Stimulated activated CD4-positive, alpha-beta T cell treated with anti-CD3 and anti-CD28 coated beads, Interleukin-1b, Interleukin-23, amount 100 ng/mL, for 24 hours (primary cell): ENCODE results near the gene AGRN.
"Not testable (repeated sequence)": the region's sequence is repeated elsewhere in the genome, so short reads cannot be mapped to it uniquely, and the experiment has no call there.

Experiments
- DNase-seq, 4 experiments: peaks; one replicate each; pipeline ENCODE4 v3.0.0-alpha.2; 2020; ENCODE audit warnings: low read depth in 4 of 4, low spot score in 1 of 4

The AGRN gene

DNA sequence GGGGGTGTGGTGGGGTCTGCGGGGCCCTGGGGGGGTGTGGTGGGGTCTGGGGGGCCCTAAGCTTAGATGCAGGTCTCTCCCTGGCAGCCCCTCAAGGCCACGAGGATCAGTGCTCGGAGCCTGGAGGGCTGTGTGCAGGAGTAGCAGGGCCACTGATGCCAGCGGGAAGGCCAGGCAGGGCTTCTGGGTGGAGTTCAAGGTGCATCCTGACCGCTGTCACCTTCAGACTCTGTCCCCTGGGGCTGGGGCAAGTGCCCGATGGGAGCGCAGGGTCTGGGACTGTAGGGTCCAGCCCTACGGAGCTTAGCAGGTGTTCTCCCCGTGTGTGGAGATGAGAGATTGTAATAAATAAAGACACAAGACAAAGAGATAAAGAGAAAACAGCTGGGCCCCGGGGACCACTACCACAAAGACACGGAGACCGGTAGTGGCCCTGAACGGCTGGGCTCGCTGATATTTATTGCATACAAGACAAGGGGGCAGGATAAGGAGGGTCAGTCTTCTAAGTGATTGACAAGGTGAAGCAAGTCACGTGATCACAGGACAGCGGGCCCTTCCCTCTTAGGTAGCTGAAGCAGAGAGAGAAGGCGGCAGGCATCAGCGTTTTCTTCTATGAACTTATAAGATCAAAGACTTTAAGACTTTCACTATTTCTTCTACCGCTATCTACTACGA lies 45.5 kb downstream of the AGRN start:
- no peak for DNase-seq

- not testable (repeated sequence) for DNase-seq
These were observed 46.0 kb downstream of the AGRN start for GRCh38 chr1:1065940-1066304.

DNA sequence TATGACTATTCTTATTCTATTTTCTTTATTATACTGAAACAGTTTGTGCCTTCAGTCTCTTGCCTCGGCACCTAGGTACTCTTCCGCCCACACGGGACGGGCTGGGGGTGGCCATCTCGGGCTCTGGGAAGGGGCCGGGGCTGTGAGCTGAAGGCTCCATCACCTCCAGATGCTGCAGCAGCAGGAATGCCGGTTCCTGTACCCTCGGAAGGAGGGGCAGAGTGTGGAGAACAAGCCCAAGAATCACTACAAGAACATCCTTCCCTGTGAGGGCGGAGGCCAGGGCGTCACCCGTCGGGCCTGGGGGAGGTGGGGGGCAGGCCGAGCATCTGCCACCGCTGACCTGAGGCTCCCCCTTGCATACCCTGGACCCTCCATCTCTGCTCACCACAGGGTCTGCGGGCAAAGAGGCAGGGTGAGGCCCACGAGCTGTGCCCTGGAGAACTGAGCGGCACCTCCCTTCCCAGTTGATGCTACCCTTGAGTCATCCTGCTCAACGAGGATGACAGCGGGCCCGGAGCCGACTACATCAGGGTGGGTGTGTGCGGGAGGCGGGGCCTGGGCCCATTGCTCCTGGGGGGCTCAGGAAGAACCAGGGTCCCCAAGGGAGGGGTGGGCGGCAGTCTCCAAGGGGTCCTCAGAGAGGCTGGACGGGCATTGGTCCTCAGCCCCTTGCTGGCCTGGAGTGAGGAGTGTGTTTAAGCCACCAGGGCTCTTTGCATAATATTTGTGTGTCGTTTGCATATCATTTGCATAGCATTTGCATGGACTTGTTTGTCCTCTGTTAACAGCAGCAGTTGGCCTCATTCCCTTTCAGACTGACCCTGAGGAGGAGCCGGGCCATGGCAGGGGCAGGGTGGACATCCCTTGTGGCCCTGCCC lies 46.7 kb downstream of the AGRN start:
- DNase-seq: no peak

- DNase-seq: no peak
These were observed 47.5 kb downstream of the AGRN start for GRCh38 chr1:1067284-1067859.

DNA sequence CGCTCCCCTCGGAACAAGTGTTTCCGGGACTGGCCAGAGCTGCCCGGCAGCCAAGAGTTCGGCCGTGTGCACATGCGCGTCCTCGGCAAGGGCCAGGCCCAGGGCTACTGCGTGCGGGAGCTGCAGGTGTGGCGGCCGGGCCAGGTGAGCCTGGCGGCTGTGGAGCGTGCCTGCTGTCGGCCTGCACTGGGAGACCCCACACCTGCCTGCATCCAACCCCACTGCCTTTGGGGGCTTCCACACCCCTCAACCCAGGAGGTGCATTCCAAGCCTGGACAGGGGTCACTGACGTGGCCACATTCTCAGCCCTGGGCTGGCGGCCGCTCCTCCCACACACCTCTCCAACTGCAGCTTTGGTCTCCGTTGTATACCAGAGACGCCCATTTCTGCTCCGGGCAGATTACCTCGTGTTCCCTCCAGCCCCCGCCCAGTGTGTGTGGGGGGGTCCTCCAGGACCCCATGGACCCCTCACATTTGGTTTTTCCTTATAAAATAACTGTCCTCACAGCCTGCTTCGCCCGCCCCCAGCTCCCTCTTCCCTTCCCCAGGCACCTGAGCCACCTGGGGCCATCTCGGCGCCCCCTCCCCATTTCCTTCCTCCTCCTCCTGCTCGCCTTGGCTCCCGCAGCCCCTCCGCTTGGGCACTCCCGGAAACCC lies 48.1 kb downstream of the AGRN start:
- no peak for DNase-seq

DNA sequence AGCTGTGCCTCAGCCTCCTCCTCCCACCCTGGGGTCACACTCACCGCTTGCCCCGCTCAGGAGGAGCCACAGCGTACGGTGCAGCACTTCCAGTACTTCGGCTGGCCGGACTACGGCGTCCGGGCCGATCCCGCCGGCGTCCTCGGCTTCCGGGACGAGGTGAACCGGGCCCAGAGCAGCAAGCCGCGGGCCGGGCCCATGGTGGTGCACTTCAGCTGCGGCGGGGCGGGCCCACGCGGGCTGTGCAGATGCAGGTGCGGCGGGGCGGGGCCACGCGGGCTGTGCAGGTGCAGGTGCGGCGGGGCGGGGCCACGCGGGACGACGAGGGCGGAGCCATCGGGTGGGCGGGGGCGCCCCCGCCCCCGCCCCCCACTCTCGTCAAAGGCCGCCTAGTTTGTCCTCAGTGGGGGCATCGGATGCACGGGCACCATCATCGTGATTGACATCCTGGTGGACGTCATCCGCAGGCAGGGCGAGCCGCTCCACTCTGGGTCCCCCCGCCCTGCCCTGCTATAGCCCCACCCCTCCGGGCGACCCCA lies 48.7 kb downstream of the AGRN start:
- DNase-seq: no peak

- peak; percentile 78 to 93 (median 78) for DNase-seq
These were observed 49.3 kb downstream of the AGRN start for GRCh38 chr1:1069056-1069710.

DNA sequence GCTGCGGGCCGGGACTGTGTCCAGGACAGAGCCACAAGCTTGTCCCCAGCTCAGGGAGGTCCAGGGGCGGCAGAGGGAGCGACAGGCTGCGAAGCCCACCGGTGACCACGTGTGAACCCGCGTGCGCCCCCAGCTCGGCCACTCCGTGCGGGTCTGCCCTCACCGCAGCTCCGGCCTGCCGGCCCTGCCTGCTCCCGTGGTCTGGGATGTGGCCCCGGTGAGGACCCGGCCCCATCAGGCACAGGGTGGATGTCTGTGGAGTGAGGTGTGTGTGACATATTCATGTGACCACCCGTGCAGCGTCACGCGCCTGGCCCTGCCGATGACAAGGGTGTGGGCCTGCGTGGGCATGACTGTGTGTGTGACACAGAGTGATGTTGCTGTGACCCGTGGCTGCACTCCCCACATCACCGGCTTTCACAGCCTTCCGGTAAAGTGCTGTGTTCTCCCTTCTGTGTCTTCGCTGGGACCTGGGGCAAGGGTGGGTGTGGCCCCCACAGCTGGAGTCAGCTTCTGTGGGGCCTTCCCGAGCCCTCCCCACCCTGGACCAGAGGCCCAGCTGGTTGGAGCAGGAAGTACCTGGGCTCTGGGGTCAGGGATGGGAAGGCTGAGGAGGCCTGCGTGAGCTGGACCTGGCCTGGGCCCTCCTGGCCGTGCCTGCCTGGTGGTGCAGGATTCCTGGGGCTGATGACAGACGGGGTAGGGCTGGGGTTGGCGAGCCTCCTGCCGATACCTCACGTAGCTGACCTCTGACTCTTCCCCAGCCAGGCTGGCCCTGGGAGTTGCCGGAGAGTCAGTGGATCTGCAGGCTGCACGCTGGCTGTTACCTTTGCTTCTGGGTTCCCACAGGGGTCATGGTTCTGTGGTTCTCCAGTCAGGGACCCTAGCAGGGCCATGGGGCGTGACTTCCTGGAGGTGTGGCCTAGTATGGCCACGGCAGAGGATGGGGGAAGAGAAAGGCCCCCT lies 50.1 kb downstream of the AGRN start:
- DNase-seq: no peak

DNA sequence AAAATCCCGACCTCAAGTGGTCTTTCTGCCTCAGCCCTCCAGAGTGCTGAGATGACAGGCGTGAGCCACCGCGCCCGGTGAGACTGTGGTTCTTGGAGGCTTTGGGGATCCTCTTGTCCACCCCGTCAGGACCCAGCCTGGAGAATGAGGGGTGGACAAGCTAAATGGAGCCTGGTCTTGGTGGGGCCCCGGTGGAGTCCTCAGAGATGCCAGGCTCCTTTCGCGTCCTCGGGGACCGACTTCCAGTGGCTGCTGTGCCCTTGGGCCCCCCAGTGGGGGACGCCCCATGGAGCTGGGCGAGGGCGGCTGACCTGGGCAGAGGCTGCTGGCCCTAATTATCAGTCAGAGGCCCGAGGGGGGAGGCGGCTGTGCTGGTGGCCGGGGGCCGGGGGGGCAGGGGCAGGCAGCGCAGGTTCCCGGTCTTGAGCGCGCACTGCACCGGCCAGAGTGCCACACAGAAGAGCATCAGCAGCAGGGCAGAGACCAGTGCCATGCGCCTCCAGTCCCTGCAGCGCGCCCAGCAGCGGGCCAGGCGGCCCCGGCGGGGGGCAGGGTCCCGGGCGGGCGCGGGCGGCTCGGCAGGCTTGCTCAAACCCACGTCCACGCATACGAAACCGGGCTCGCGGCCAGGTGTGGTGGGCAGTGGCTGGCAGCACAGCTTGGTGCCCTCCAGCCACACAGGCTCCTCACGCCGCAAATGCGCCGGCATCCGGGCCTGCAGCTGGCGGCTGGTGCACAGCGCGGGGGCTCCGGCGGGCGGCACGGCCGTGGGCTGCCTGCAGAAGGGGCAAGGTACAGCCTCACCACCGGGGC lies 51.8 kb downstream of the AGRN start:
- DNase-seq: no peak

GRCh38 chr1:1072299-1072848 lies 52.5 kb downstream of the AGRN start:
- no peak for DNase-seq

DNA sequence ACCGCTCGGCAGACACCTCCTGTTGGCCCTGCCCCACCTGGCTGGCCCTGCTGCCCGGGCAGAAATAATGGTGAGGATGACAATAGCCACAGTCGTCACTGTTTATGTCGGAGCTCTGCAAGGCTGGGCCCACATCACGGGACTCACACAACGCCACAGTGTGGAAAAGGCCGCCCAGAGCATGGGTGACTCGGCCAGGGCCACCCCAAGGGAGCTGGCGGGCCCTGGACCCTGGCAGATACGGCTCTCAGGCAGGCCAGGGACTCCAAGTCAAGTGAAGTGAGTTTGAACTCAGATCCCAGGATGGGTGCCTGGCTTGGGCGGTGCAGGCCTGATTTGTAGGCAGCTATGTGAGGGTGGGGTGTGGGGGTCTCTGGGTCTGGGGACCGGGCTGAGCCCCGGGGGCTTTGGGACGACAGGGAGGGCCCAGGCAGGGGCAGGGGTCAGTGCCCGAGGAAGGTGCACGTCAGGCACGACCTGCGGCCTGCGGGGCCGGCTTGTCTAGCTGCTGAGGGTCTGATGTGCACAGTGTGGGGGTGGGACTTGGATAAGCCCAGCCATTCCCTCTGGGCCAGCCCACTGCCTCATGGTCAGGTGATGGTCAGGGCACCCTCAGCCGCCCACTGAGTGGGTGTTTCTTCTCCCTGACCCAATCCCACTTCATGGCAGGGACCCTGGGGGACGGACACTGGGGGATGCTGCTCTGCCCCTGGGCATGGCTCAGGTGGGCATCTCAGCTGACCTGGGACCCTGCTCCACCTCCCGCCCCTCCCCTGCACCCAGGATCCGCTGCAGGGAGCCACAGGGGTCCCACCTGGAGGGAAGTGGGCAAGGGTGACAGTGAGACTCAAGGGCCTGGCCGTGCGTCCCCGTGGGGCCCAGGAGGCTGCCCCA lies 53.2 kb downstream of the AGRN start:
- DNase-seq: no peak

- DNase-seq: no peak
These were observed 54.0 kb downstream of the AGRN start, which contains the start of gene RNF223 for GRCh38 chr1:1073743-1074587. Gene RNF223, minus strand, starts transcription at chr1:1074306. Its CDS starts 1,740 bp downstream, at chr1:1072566.

DNA sequence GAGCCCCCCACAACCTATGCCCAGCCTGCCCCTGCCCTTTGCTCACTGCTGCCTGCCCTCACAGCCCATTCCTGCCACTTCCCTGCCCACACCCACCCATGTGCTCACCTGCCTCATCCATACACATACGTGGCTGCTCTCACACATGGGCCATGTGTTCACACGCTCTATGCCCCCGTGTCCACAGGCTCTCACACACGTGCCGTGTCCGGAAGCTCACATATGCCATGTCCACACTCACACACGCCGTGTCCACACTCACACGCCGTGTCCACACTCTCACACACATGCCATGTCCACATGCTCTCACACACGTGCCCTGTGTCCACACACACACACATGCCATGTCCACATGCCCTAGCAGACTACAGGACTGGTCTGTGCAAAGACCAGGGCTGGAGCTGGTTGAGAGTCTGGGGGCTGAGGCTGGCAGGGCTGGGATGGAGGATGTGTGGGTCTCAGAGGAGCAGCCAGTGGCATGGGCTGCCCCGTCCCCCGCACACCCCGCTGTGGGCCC lies 54.8 kb downstream of the AGRN start:
- DNase-seq: no peak

- no peak for DNase-seq
These were observed 55.4 kb downstream of the AGRN start for GRCh38 chr1:1075148-1075935.

DNA sequence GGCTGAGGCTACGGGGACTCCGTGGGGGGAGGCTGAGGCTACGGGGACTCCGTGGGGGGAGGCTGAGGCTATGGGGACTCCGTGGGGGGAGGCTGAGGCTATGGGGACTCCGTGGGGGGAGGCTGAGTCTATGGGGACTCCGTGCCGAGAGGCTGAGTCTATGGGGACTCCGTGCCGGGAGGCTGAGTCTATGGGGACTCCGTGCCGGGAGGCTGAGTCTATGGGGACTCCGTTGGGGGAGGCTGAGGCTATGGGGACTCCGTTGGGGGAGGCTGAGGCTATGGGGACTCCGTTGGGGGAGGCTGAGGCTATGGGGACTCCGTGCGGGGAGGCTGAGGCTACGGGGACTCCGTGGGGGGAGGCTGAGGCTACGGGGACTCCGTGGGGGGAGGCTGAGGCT lies 57.5 kb downstream of the AGRN start:
- DNase-seq: not testable (repeated sequence)
